K562 (cell line): ENCODE measurements around the gene ADCY5. TPM values are rescaled to one million over a fixed set of nuclear protein-coding genes. Genes with fewer than 3 reads are reported as not detected.

Experiments used
- GATA2 ChIP-seq: sonication (generic); formaldehyde crosslinking; IDR thresholded peaks from 2 replicates; pipeline ENCODE4 v1.4.0; 2020; ENCODE audit warnings: mild to moderate bottlenecking, missing genetic modification reagents
- SMARCC2 ChIP-seq: fragments of 450-650 bp; IDR thresholded peaks from 2 replicates; pipeline ENCODE4 v1.6.1; 2017; ENCODE audit warnings: antibody characterized with exemption, moderate library complexity, mild to moderate bottlenecking, low read depth
- VEZF1 ChIP-seq: fragments of 200-800 bp; sonication (Bioruptor generic); IDR thresholded peaks from 2 replicates; pipeline ENCODE4 v1.6.1; 2017; ENCODE audit warnings: missing genetic modification characterization, missing compliant biosample characterization
- ZNF41 ChIP-seq: fragments of 250-450 bp; sonication (Bioruptor Pico); conservative IDR thresholded peaks from 2 replicates; pipeline ENCODE4 v1.4.0; 2020; ENCODE audit warnings: mild to moderate bottlenecking
- polyA plus RNA-seq, 8 experiments: library from polyadenylated mRNA; depleted of rRNA in 4 of 8; stranded (reverse) in 5 of 8; unstranded in 3 of 8; fragments of >200 nt; fragmentation: Nextera tagmentation in 2 of 8; fragmentation: Illumina TruSeq in 1 of 8; extraction: Ambion mirVana in 2 of 8; extraction: Trizol in 1 of 8; gene quantifications; 2 replicates each; pipeline versions ENCODE4 v1.2.1 to v1.2.3, GENCODE V29; 2011 to 2014; ENCODE audit warnings: inconsistent platforms in 1 of 8, missing spikeins in 1 of 8
- total RNA-seq, 7 experiments: library from RNA; depleted of rRNA in 6 of 7; stranded (reverse); fragments of >200 nt in 6 of 7; fragmentation: Illumina TruSeq in 2 of 7; extraction: Trizol in 2 of 7; gene quantifications; 2 replicates each; pipeline versions ENCODE4 v1.2.1 to v1.2.3, GENCODE V29; 2011 to 2021; ENCODE audit warnings: low replicate concordance in 1 of 7
- TF ChIP-seq, protein P1 (sequence below), 2 experiments: fragments of 150-350 bp in 1 of 2; IDR thresholded peaks; 2 replicates each; pipeline ENCODE4 v1.6.1; 2012 to 2016; ENCODE audit warnings: low read depth in 2 of 2, low read length in 2 of 2, mild to moderate bottlenecking in 1 of 2, moderate library complexity in 1 of 2
- TF ChIP-seq, protein P2 (sequence below): sonication (generic); formaldehyde crosslinking; IDR thresholded peaks from 2 replicates; pipeline ENCODE4 v1.8.1; 2023; ENCODE audit warnings: mild to moderate bottlenecking, missing genetic modification reagents
- TF ChIP-seq, protein P3 (sequence below): IDR thresholded peaks from 2 replicates; pipeline ENCODE4 v1.6.1; 2012; ENCODE audit warnings: low read depth, low read length, improper control_type of control experiment, borderline replicate concordance

ADCY5 gene
- total and polyA plus RNA-seq, 9 of the 15 experiments (the other 6 are each of a cell fraction or from before 2014, with no cell fraction given), result under 0.01 TPM; not detected in 8

- TF ChIP-seq, protein P1, sequence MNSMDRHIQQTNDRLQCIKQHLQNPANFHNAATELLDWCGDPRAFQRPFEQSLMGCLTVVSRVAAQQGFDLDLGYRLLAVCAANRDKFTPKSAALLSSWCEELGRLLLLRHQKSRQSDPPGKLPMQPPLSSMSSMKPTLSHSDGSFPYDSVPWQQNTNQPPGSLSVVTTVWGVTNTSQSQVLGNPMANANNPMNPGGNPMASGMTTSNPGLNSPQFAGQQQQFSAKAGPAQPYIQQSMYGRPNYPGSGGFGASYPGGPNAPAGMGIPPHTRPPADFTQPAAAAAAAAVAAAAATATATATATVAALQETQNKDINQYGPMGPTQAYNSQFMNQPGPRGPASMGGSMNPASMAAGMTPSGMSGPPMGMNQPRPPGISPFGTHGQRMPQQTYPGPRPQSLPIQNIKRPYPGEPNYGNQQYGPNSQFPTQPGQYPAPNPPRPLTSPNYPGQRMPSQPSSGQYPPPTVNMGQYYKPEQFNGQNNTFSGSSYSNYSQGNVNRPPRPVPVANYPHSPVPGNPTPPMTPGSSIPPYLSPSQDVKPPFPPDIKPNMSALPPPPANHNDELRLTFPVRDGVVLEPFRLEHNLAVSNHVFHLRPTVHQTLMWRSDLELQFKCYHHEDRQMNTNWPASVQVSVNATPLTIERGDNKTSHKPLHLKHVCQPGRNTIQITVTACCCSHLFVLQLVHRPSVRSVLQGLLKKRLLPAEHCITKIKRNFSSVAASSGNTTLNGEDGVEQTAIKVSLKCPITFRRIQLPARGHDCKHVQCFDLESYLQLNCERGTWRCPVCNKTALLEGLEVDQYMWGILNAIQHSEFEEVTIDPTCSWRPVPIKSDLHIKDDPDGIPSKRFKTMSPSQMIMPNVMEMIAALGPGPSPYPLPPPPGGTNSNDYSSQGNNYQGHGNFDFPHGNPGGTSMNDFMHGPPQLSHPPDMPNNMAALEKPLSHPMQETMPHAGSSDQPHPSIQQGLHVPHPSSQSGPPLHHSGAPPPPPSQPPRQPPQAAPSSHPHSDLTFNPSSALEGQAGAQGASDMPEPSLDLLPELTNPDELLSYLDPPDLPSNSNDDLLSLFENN (IDR thresholded peaks at IDR 0.05; ENCODE audit: low read depth in 2 of 2, low read length in 2 of 2), result no peak
- TF ChIP-seq GATA2 (CRISPR knock-in tag), result no peak
- TF ChIP-seq, protein P2, sequence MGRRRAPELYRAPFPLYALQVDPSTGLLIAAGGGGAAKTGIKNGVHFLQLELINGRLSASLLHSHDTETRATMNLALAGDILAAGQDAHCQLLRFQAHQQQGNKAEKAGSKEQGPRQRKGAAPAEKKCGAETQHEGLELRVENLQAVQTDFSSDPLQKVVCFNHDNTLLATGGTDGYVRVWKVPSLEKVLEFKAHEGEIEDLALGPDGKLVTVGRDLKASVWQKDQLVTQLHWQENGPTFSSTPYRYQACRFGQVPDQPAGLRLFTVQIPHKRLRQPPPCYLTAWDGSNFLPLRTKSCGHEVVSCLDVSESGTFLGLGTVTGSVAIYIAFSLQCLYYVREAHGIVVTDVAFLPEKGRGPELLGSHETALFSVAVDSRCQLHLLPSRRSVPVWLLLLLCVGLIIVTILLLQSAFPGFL (CRISPR knock-in tag), result no peak
- TF ChIP-seq SMARCC2, result no peak
- no peak for TF ChIP-seq VEZF1 (CRISPR knock-in tag)
- TF ChIP-seq, protein P3, sequence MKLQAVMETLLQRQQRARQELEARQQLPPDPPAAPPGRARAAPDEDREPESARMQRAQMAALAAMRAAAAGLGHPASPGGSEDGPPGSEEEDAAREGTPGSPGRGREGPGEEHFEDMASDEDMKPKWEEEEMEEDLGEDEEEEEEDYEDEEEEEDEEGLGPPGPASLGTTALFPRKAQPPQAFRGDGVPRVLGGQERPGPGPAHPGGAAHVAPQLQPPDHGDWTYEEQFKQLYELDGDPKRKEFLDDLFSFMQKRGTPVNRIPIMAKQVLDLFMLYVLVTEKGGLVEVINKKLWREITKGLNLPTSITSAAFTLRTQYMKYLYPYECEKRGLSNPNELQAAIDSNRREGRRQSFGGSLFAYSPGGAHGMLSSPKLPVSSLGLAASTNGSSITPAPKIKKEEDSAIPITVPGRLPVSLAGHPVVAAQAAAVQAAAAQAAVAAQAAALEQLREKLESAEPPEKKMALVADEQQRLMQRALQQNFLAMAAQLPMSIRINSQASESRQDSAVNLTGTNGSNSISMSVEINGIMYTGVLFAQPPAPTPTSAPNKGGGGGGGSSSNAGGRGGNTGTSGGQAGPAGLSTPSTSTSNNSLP, result no peak
- no peak for TF ChIP-seq ZNF41 (CRISPR knock-in tag)
Observed at GRCh38 chr3:123315271-123315595, 133.7 kb downstream of the ADCY5 start (continued).
